Activated CD4-positive, alpha-beta T cell treated with anti-CD3 and anti-CD28 coated beads, Interleukin-2, amount 10 ng/mL, durations not matched to agents 24 days and 14 days (primary cell): ENCODE measurements around the gene ACKR2. TPM values are rescaled to one million over a fixed set of nuclear protein-coding genes. Genes with fewer than 3 reads are reported as not detected.

Experiments used
- DNase-seq: peaks from one replicate; pipeline ENCODE4 v3.0.0; 2022
- H3K27ac Mint-ChIP-seq: one replicate; pipeline ENCODE4 v1.8.0; 2022; ENCODE audit warnings: mild to moderate bottlenecking, mixed read lengths
- H3K27me3 Mint-ChIP-seq: one replicate; pipeline ENCODE4 v1.8.0; 2022; ENCODE audit warnings: mixed read lengths
- H3K36me3 Mint-ChIP-seq: one replicate; pipeline ENCODE4 v1.8.0; 2022; ENCODE audit warnings: low read depth, mild to moderate bottlenecking, mixed read lengths
- H3K4me1 Mint-ChIP-seq: one replicate; pipeline ENCODE4 v1.8.0; 2021; ENCODE audit warnings: mixed read lengths
- H3K4me3 Mint-ChIP-seq: one replicate; pipeline ENCODE4 v1.8.0; 2022; ENCODE audit warnings: mild to moderate bottlenecking, moderate library complexity, mixed read lengths
- H3K9me3 Mint-ChIP-seq: one replicate; pipeline ENCODE4 v1.8.0; 2021; ENCODE audit warnings: mixed read lengths
- intact Hi-C: fragments of 100-400 bp; cut with micrococcal nuclease; formaldehyde crosslinking; loops from one replicate; pipeline ENCODE4 v1.15.1; 2023
- total RNA-seq: library from RNA; stranded (reverse); gene quantifications from 2 replicates; pipeline ENCODE4 v1.2.3, GENCODE V29; 2022

ACKR2 gene
- total RNA-seq, 1 donor from 2014 or later = 0.42 TPM

DNA sequence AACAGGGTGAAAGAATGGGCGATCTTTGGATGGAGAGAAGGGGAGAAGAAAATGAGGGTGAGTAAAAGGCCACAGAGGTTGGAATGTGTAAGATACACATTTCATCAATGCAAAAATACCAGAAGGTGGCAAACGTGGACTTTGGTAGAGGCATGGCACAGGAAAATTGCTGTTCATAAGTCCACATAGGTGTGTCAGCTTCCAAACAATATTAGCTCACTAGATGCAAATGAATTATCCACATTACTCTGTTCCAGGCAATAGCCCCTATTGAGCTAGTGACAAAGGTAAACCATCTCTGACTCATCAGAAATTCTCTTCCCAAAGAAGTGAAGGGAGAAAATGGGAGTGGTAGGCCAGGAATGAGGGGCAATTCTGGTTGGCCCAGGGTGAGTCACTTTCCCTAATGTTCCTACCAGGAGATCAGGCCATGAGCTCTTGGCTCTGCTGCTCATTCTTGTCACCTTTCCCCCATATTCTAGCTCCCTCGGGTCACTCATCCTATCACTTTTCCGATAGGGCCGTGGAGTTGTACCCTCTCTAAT, 19.9 kb downstream of the ACKR2 start:
- Mint-ChIP-seq H3K9me3 (no peaks in the 10 kb centered on the region), H3K27ac (no peak overlapping the region), H3K4me1 (peaks cover 9% of the 10 kb centered on the region), H3K36me3 (no peaks in the 10 kb centered on the region), H3K27me3 (peaks cover 25% of the 10 kb centered on the region), H3K4me3 (no peak overlapping the region)
- no peak for DNase-seq
- intact Hi-C loops = no loop called here

DNA sequence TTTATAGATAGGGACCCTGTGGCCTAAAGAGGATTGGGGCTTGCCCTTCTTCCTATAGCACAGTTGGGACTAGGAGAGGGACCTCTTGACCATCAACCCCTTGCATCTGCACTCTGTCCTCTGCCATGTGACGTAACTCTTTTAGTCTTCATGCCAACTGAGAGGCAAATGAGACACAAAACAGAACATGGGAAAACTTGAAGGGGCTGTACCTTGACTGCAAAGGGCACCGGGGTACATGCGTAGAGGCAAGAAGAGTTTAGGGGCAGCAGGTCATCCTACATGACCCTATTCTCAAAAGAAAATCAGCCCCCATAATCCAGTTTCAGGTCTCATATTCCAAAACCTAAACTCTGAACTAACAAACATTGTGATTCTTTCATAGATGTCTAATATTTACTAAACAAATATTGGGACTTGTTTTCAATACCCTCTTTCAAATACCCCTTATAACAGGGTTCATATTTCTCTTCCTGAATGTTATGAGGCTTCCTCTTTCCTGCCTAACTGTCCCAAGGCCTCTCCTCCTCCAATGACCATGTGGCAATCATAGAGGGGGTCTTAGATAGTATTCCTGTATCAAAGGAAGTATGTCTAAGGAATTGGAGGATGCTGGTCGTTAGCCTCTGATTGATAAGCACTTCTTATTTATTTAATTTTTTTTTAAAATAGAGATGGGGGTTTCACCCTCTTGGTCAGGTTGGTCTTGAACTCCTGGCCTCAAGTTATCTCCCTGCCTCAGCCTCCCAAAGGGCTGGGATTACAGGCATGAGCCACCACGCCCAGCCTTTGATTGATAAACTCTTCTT, 20.6 kb downstream of the ACKR2 start:
- intact Hi-C loops = loop anchor here (2.0 kb wide), 1 partner anchor 49 kb away; no protein-coding TSS in a partner anchor
- H3K4me1 Mint-ChIP-seq = peaks cover 9% of the 10 kb centered on the region
- H3K4me3 Mint-ChIP-seq = no peak overlapping the region
- no peak overlapping the region for H3K27ac Mint-ChIP-seq
- H3K27me3 Mint-ChIP-seq = peaks cover 25% of the 10 kb centered on the region
- no peaks in the 10 kb centered on the region for H3K9me3 Mint-ChIP-seq
- no peak for DNase-seq
- H3K36me3 Mint-ChIP-seq = no peaks in the 10 kb centered on the region

GRCh38 chr3:42830437-42831320, 21.4 kb downstream of the ACKR2 start:
- H3K9me3 Mint-ChIP-seq = no peaks in the 10 kb centered on the region
- no peak overlapping the region for H3K4me3 Mint-ChIP-seq

GRCh38 chr3:42831321-42831713, 22.1 kb downstream of the ACKR2 start:
- H3K36me3 Mint-ChIP-seq = no peaks in the 10 kb centered on the region
- intact Hi-C loops = loop anchor here (1.0 to 2.0 kb wide), 2 partner anchors 50 to 51 kb away; no protein-coding TSS in a partner anchor
- H3K4me3 Mint-ChIP-seq = no peak overlapping the region
- H3K4me1 Mint-ChIP-seq = peaks cover 9% of the 10 kb centered on the region
- H3K27me3 Mint-ChIP-seq = peaks cover 17% of the 10 kb centered on the region
- no peak overlapping the region for H3K27ac Mint-ChIP-seq
- peak; percentile 93 for DNase-seq
- no peaks in the 10 kb centered on the region for H3K9me3 Mint-ChIP-seq

More at GRCh38 chr3:42830437-42831320, 21.4 kb downstream of the ACKR2 start:
- Mint-ChIP-seq H3K36me3 (no peaks in the 10 kb centered on the region), H3K4me1 (peaks cover 9% of the 10 kb centered on the region), H3K27ac (no peak overlapping the region), H3K27me3 (peaks cover 21% of the 10 kb centered on the region)
- intact Hi-C loops = loop anchor here (1.0 to 2.0 kb wide), 2 partner anchors 50 to 51 kb away; no protein-coding TSS in a partner anchor
- DNase-seq = no peak

DNA sequence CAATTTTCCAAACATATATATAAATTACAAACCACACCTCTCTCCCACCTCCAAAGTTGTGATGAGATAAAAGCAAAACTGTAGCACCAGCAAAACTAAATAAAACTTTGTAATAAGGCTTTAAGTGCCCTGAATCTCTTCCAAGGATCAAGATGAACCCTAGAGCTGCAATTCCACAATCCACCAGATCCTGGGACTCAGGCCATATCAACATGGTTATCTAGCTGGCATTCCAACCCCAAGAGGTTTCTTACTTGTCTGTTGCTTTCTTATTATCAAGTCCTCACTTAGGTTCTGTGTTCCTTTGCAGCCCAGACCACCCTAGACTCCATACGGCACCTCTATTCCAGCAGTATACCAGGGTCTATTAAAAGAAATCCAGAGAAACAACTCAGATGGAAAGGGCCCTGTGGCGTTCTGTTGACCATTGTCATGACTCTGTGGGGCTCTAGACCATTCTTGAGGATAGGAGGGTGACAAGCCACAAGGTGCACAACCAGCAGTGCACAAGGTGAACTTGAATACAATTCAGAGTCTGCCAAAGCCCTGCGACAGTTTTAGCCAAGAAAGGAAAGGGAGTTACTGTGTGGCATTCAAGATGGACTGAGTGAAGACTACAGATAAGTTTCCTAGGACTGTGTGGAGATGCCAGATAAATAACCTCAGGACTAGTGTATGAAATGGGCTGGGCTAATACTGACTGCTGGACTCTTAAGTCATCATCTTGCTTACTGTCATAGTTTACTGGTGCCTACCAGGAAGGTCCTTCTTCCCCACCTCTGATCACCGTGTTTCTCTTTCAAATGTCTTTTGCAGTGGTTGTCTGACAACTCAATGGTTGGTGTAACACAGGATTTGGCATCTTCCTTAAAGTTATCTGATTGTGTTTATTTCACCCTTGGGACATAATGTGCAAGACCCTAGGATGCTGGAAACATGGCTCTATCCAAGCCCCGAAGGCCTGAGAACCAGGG, 27.2 kb downstream of the ACKR2 start:
- no peaks in the 10 kb centered on the region for H3K27me3 Mint-ChIP-seq
- H3K36me3 Mint-ChIP-seq = no peaks in the 10 kb centered on the region
- H3K9me3 Mint-ChIP-seq = no peaks in the 10 kb centered on the region
- H3K4me1 Mint-ChIP-seq = peaks cover 3% of the 10 kb centered on the region
- H3K27ac Mint-ChIP-seq = no peak overlapping the region
- intact Hi-C loops = no loop called here
- no peak for DNase-seq
- no peak overlapping the region for H3K4me3 Mint-ChIP-seq

DNA sequence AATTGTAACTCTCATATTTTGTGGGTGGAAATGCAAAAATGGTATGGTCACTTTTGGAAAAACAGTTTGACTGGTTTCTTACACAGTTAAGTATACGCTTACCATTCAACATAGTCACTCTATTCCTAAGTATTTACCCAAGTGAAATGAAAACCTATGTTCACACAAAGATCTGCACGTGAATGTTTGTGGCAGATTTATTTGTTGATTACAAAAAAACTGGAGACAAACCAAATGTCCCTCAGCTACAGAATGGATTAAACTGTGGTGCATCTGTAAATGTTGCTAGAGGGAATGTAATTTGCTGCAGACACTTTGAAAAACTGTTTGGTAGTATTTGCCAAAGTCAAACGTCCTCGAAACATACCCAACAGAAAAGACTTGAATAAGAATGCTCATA, 29.3 kb downstream of the ACKR2 start:
- intact Hi-C loops = loop anchor here (2.0 kb wide), 1 partner anchor 58 kb away; no protein-coding TSS in a partner anchor
- Mint-ChIP-seq H3K4me3 (no peak overlapping the region), H3K9me3 (no peaks in the 10 kb centered on the region), H3K27ac (no peak overlapping the region), H3K27me3 (no peaks in the 10 kb centered on the region), H3K36me3 (no peaks in the 10 kb centered on the region), H3K4me1 (no peaks in the 10 kb centered on the region)
- no peak for DNase-seq

GRCh38 chr3:42839616-42840015, 30.4 kb downstream of the ACKR2 start:
- no peak overlapping the region for H3K27ac Mint-ChIP-seq
- H3K9me3 Mint-ChIP-seq = no peaks in the 10 kb centered on the region
- H3K4me3 Mint-ChIP-seq = no peak overlapping the region
- H3K36me3 Mint-ChIP-seq = no peaks in the 10 kb centered on the region
- DNase-seq = peak; percentile 78
- no peaks in the 10 kb centered on the region for H3K27me3 Mint-ChIP-seq
- intact Hi-C loops = loop anchor here (2.0 kb wide), 1 partner anchor 59 kb away; no protein-coding TSS in a partner anchor
- no peaks in the 10 kb centered on the region for H3K4me1 Mint-ChIP-seq

DNA sequence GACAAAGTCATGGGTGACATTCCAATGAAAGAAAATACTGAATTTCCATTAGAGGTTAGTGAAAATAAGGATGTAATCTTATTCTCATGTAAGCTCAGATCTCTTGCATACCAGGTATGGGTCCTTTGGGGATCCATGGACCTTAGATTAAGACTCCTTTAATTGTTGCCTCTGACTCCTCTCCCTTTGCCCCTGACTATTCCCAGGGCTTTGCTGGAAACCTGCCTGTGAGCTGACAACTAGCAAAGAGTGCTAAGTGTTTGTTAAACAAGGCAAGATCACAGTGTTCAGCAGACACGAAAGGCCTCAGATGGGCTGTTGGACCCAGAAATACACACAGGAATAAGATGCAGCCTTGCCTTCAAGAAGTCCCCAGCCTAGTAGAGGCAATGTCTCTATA, 32.1 kb downstream of the ACKR2 start:
- Mint-ChIP-seq H3K9me3 (no peaks in the 10 kb centered on the region), H3K27me3 (no peaks in the 10 kb centered on the region), H3K36me3 (no peaks in the 10 kb centered on the region), H3K27ac (no peak overlapping the region), H3K4me3 (no peak overlapping the region), H3K4me1 (no peaks in the 10 kb centered on the region)
- no peak for DNase-seq
- intact Hi-C loops = no loop called here

GRCh38 chr3:42843713-42844411, 34.6 kb downstream of the ACKR2 start:
- Mint-ChIP-seq H3K4me3 (no peak overlapping the region), H3K9me3 (no peaks in the 10 kb centered on the region), H3K4me1 (peaks cover 15% of the 10 kb centered on the region), H3K27me3 (no peaks in the 10 kb centered on the region), H3K36me3 (no peaks in the 10 kb centered on the region), H3K27ac (no peak overlapping the region)
- DNase-seq = no peak
- intact Hi-C loops = no loop called here

- no peak for DNase-seq
- H3K4me3 Mint-ChIP-seq = no peak overlapping the region
- H3K27ac Mint-ChIP-seq = no peak overlapping the region
- H3K36me3 Mint-ChIP-seq = no peaks in the 10 kb centered on the region
- intact Hi-C loops = no loop called here
- no peaks in the 10 kb centered on the region for H3K9me3 Mint-ChIP-seq
- H3K4me1 Mint-ChIP-seq = peaks cover 15% of the 10 kb centered on the region
- H3K27me3 Mint-ChIP-seq = no peaks in the 10 kb centered on the region
Observed at GRCh38 chr3:42844412-42844713, 35.1 kb downstream of the ACKR2 start.

DNA sequence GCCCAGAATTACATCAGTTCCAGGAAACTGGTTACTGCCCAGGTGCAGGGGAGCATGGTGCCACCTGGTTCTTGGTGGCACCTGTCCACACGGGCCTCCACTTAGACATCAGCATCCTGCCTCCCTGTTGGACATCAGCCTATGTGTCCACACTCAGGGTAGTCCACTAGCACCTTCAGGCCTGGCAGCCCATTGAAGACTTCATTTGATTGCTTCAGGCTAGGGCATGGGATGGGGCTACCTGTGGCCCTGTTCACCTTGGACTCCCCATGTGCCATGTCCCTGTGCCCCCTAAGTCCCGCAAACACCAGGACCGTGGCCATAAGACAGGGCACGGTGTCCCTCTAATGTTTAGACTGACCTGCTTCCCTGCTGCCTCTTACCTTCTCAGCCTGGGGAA, 35.6 kb downstream of the ACKR2 start:
- intact Hi-C loops = no loop called here
- no peaks in the 10 kb centered on the region for H3K9me3 Mint-ChIP-seq
- H3K36me3 Mint-ChIP-seq = no peaks in the 10 kb centered on the region
- no peak overlapping the region for H3K27ac Mint-ChIP-seq
- H3K4me3 Mint-ChIP-seq = no peak overlapping the region
- peaks cover 15% of the 10 kb centered on the region for H3K4me1 Mint-ChIP-seq
- no peak for DNase-seq
- H3K27me3 Mint-ChIP-seq = no peaks in the 10 kb centered on the region

DNA sequence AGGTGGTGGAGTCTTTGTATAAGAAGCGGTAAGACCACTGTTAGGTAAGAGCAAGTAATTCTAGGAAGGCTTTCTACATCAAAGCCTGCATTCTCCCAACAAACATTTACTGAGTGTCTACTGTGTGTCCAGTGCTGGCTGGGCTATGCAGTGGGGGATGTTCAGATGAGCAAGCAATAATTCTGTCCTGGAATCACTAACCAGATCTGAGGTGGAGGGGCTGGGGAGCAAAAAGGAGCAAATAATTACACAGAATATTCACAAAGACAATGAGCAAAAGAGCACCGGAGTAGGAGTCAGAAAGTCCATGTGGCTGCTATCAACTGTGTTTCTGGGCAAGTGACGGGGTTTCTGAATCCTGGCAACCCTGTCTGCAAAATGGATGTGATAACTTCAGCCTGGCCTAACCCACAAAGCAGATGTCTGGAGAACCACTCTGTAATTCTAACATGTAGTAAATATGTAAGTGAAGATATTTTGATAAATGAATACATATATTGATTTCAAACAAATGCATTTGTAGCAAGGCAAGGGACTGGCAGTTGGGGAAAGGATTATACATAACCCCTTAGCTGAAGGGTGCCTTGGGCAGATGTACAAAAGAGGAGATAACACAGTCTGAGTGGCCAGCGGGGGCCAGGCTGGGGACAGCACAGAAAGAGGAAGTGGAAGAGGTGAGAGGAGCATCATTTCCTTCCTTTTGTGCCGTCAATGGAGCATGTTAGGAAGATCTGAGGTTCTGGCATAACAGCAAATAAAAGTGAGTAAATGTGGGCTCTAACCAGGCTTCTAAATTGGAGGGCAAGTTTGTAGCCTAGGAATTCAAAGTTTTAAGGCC, 37.7 kb downstream of the ACKR2 start:
- H3K4me3 Mint-ChIP-seq = peak overlapping the region; percentile 11
- H3K9me3 Mint-ChIP-seq = no peaks in the 10 kb centered on the region
- peak; percentile 63 for DNase-seq
- H3K4me1 Mint-ChIP-seq = peaks cover 15% of the 10 kb centered on the region
- H3K36me3 Mint-ChIP-seq = no peaks in the 10 kb centered on the region
- no peaks in the 10 kb centered on the region for H3K27me3 Mint-ChIP-seq
- H3K27ac Mint-ChIP-seq = peak overlapping the region; percentile 57
- intact Hi-C loops = no loop called here
